Measurements from ENCODE around the gene LLCFC1.

The LLCFC1 gene

GRCh38 chr7:142896741-142897379, 42.4 kb upstream of the LLCFC1 start:
- Histone ChIP-seq H4K20me1 (no peaks in the 10 kb centered on the region), H3K27ac (no peak overlapping the region)

GRCh38 chr7:142897691-142898090, 41.6 kb upstream of the LLCFC1 start:
- TF ChIP-seq Cebpa-rat (IDR thresholded peaks at IDR 0.05) = no peak
- Histone ChIP-seq H3K4me3 (no peak overlapping the region), H3K9me3 (replicated peaks in 1 of 11) (no peaks in the 10 kb centered on the region), H3K4me1 (peaks cover 0 to 7% (median 0%) of the 10 kb centered on the region in 10 experiments; a peak in 2 of 20 replicates), H4K20me1 (no peaks in the 10 kb centered on the region), H3K27me3 (no peaks in the 10 kb centered on the region), H3K27ac (no peak overlapping the region), H3K36me3 (no peaks in the 10 kb centered on the region), H3K4me2 (no peak overlapping the region), H3K9ac (no peak overlapping the region)

More at GRCh38 chr7:142896741-142897379, 42.4 kb upstream of the LLCFC1 start:
- H3K4me2 ChIP-seq = no peak overlapping the region
- H3K27me3 ChIP-seq = no peaks in the 10 kb centered on the region
- no peaks in the 10 kb centered on the region for H3K36me3 ChIP-seq
- no peak overlapping the region for H3K4me3 ChIP-seq
- no peak overlapping the region for H3K9ac ChIP-seq
- no peak for TF ChIP-seq Cebpa-rat (IDR thresholded peaks at IDR 0.05)
- H3K4me1 ChIP-seq = peaks cover 0 to 7% (median 0%) of the 10 kb centered on the region in 10 experiments; a peak in 2 of 20 replicates
- H3K9me3 ChIP-seq (replicated peaks in 1 of 11) = no peaks in the 10 kb centered on the region

- Histone ChIP-seq H3K27me3 (no peaks in the 10 kb centered on the region), H3K9ac (no peak overlapping the region), H3K4me3 (no peak overlapping the region), H3K36me3 (no peaks in the 10 kb centered on the region), H3K9me3 (replicated peaks in 1 of 11) (peaks cover 0 to 2% (median under 1%) of the 10 kb centered on the region in 11 experiments; a peak in 6 of 22 replicates), H4K20me1 (no peaks in the 10 kb centered on the region), H3K27ac (no peak overlapping the region), H3K4me1 (peaks cover 0 to 7% (median 0%) of the 10 kb centered on the region in 10 experiments; a peak in 2 of 20 replicates), H3K4me2 (no peak overlapping the region)
- no peak for TF ChIP-seq Cebpa-rat (IDR thresholded peaks at IDR 0.05)
Observed at GRCh38 chr7:142898377-142899170, 40.7 kb upstream of the LLCFC1 start.

GRCh38 chr7:142899661-142900060, 39.6 kb upstream of the LLCFC1 start:
- Histone ChIP-seq H3K27ac (no peak overlapping the region), H3K4me1 (peaks cover 0 to 7% (median 0%) of the 10 kb centered on the region in 10 experiments; a peak in 2 of 20 replicates), H3K4me3 (no peak overlapping the region), H3K36me3 (0 out of 22 replicates have a peak, but pooled peaks cover 0 to 3% (median 0%) of the 10 kb centered on the region in 11 experiments), H4K20me1 (no peaks in the 10 kb centered on the region), H3K4me2 (peak overlapping the region in 1 of 11 experiments; percentile 1; a peak in 1 of 22 replicates), H3K9ac (no peak overlapping the region), H3K9me3 (replicated peaks in 1 of 11) (peaks cover 10 to 13% (median 11%) of the 10 kb centered on the region in 11 experiments), H3K27me3 (no peaks in the 10 kb centered on the region)
- TF ChIP-seq Cebpa-rat (IDR thresholded peaks at IDR 0.05) = no peak

GRCh38 chr7:142901426-142902259, 37.6 kb upstream of the LLCFC1 start:
- peaks cover 0 to 7% (median 0%) of the 10 kb centered on the region in 10 experiments; a peak in 2 of 20 replicates for H3K4me1 ChIP-seq
- H3K9ac ChIP-seq = no peak overlapping the region
- TF ChIP-seq Cebpa-rat (IDR thresholded peaks at IDR 0.05) = no peak
- H3K27ac ChIP-seq = no peak overlapping the region
- H3K9me3 ChIP-seq (replicated peaks in 1 of 11) = peaks cover 29 to 33% (median 30%) of the 10 kb centered on the region in 11 experiments
- H3K4me3 ChIP-seq = no peak overlapping the region
- no peaks in the 10 kb centered on the region for H3K27me3 ChIP-seq
- H3K36me3 ChIP-seq = 0 out of 22 replicates have a peak, but pooled peaks cover 0 to 4% (median 0%) of the 10 kb centered on the region in 11 experiments
- no peak overlapping the region for H3K4me2 ChIP-seq
- no peaks in the 10 kb centered on the region for H4K20me1 ChIP-seq

GRCh38 chr7:142904128-142904527, 35.2 kb upstream of the LLCFC1 start:
- no peak overlapping the region for H3K9ac ChIP-seq
- H4K20me1 ChIP-seq = no peaks in the 10 kb centered on the region
- H3K27me3 ChIP-seq = no peaks in the 10 kb centered on the region
- H3K36me3 ChIP-seq = 0 out of 22 replicates have a peak, but pooled peaks cover 0 to 4% (median 0%) of the 10 kb centered on the region in 11 experiments
- no peak overlapping the region for H3K4me3 ChIP-seq
- no peak overlapping the region for H3K4me2 ChIP-seq
- peaks cover 0 to 7% (median 2%) of the 10 kb centered on the region in 10 experiments; a peak in 7 of 20 replicates for H3K4me1 ChIP-seq
- no peak for TF ChIP-seq Cebpa-rat (IDR thresholded peaks at IDR 0.05)
- peaks cover 30 to 38% (median 33%) of the 10 kb centered on the region in 11 experiments for H3K9me3 ChIP-seq (replicated peaks in 1 of 11)
- H3K27ac ChIP-seq = no peak overlapping the region

- no peaks in the 10 kb centered on the region for H3K27me3 ChIP-seq
- peaks cover 0 to 20% (median 0%) of the 10 kb centered on the region in 10 experiments; a peak in 6 of 20 replicates for H3K4me1 ChIP-seq
- H3K27ac ChIP-seq = no peak overlapping the region
- 0 out of 22 replicates have a peak, but pooled peaks cover 0 to 4% (median 0%) of the 10 kb centered on the region in 11 experiments for H3K36me3 ChIP-seq
- H3K9ac ChIP-seq = no peak overlapping the region
- H3K4me3 ChIP-seq = no peak overlapping the region
- H4K20me1 ChIP-seq = no peaks in the 10 kb centered on the region
- peaks cover 30 to 38% (median 33%) of the 10 kb centered on the region in 11 experiments for H3K9me3 ChIP-seq (replicated peaks in 1 of 11)
- H3K4me2 ChIP-seq = no peak overlapping the region
- TF ChIP-seq Cebpa-rat (IDR thresholded peaks at IDR 0.05) = no peak
Observed at GRCh38 chr7:142905759-142906158, 33.5 kb upstream of the LLCFC1 start.

GRCh38 chr7:142906643-142907042, 32.6 kb upstream of the LLCFC1 start:
- H3K36me3 ChIP-seq = 0 out of 22 replicates have a peak, but pooled peaks cover 0 to 4% (median 0%) of the 10 kb centered on the region in 11 experiments
- H3K4me3 ChIP-seq = no peak overlapping the region

More at GRCh38 chr7:142906643-142907042, 32.6 kb upstream of the LLCFC1 start:
- Histone ChIP-seq H3K4me2 (no peak overlapping the region), H3K27me3 (no peaks in the 10 kb centered on the region), H3K4me1 (peaks cover 0 to 26% (median 0%) of the 10 kb centered on the region in 10 experiments; a peak in 6 of 20 replicates), H3K9ac (no peak overlapping the region), H3K9me3 (replicated peaks in 1 of 11) (peaks cover 30 to 38% (median 33%) of the 10 kb centered on the region in 11 experiments), H3K27ac (no peak overlapping the region), H4K20me1 (no peaks in the 10 kb centered on the region)
- TF ChIP-seq Cebpa-rat (IDR thresholded peaks at IDR 0.05) = no peak

Data from BLaER1 treated with 17β-estradiol and CSF1 and Interleukin-3, amounts not matched to agents 10 nM and 100 nM (cell line).